GM21717 (cell line): ENCODE measurements around the gene APOBEC3F.

ENCODE experiments used
- ATAC-seq: cut with Tn5 transposase; IDR thresholded peaks from one replicate; pipeline ENCODE4 v1.9.1; 2021; ENCODE audit warnings: mild to moderate bottlenecking, moderate library complexity; ENCODE audit not compliant: unreplicated experiment

Gene APOBEC3F

GRCh38 chr22:39090426-39091064 lies 49.9 kb downstream of the APOBEC3F start:
- ATAC-seq, result no peak

GRCh38 chr22:39091126-39092081 lies 50.7 kb downstream of the APOBEC3F start:
- no peak for ATAC-seq

- no peak for ATAC-seq
Measured at GRCh38 chr22:39092111-39092862, 51.6 kb downstream of the APOBEC3F start.

- ATAC-seq, result no peak
Measured at GRCh38 chr22:39094717-39095389, 54.2 kb downstream of the APOBEC3F start.

- ATAC-seq, result no peak
Measured at GRCh38 chr22:39095971-39096370, 55.3 kb downstream of the APOBEC3F start.

GRCh38 chr22:39097098-39098020 lies 56.7 kb downstream of the APOBEC3F start, which contains the start of gene APOBEC3H:
APOBEC3H (plus strand) TSS chr22:39097244; CDS start chr22:39100279, 3,035 bp downstream.
- ATAC-seq, result no peak

GRCh38 chr22:39098026-39098425 lies 57.4 kb downstream of the APOBEC3F start:
- no peak for ATAC-seq

- ATAC-seq, result no peak
Measured at GRCh38 chr22:39098576-39098975, 57.9 kb downstream of the APOBEC3F start.

GRCh38 chr22:39101226-39101625 lies 60.6 kb downstream of the APOBEC3F start:
- no peak for ATAC-seq

- no peak for ATAC-seq
Measured at GRCh38 chr22:39103431-39103830, 62.8 kb downstream of the APOBEC3F start.
